ENCODE results near the gene AP5Z1. TPM values are rescaled to one million over a fixed set of nuclear protein-coding genes. Genes with fewer than 3 reads are reported as not detected.

Gene AP5Z1
- total and polyA plus RNA-seq, 2 of the 4 experiments (the other 2 are of a cell fraction): 9.7 to 38.7 TPM

GRCh38 chr7:4797858-4798705 lies 22.7 kb downstream of the AP5Z1 start:
- H2AFZ ChIP-seq (replicated peaks; ENCODE audit: low read length, poor library complexity): peak overlapping the region; percentile 65
- TF ChIP-seq CHD1 (IDR thresholded peaks at IDR 0.05; ENCODE audit: low read depth, low read length) (no peak), RCOR1 (IDR thresholded peaks at IDR 0.05; ENCODE audit: insufficient replicate concordance, low read length) (no peak), MXI1 (IDR thresholded peaks at IDR 0.05; ENCODE audit: borderline replicate concordance, low read depth, low read length) (no peak), CEBPB (IDR thresholded peaks at IDR 0.05; ENCODE audit: low read depth, low read length) (no peak), SMC3 (IDR thresholded peaks at IDR 0.05; ENCODE audit: low read depth, low read length) (peak; percentile 78), FOS (IDR thresholded peaks at IDR 0.05; ENCODE audit: low read depth, low read length) (no peak), BHLHE40 (IDR thresholded peaks at IDR 0.05; ENCODE audit: low read depth, low read length) (no peak), CTCF (conservative IDR thresholded peaks at IDR 0.05; ENCODE audit: low read depth, low read length) (peak; percentile 91), MAZ (IDR thresholded peaks at IDR 0.05; ENCODE audit: borderline replicate concordance, low read depth, low read length) (no peak), NFE2L2 (IDR thresholded peaks at IDR 0.05; ENCODE audit: low read depth, low read length) (no peak), POLR2A (IDR thresholded peaks at IDR 0.05; ENCODE audit: low read depth, low read length) (no peak), RAD21 (IDR thresholded peaks at IDR 0.05; ENCODE audit: low read length) (peak; percentile 72)
- TF ChIP-seq, protein P1, sequence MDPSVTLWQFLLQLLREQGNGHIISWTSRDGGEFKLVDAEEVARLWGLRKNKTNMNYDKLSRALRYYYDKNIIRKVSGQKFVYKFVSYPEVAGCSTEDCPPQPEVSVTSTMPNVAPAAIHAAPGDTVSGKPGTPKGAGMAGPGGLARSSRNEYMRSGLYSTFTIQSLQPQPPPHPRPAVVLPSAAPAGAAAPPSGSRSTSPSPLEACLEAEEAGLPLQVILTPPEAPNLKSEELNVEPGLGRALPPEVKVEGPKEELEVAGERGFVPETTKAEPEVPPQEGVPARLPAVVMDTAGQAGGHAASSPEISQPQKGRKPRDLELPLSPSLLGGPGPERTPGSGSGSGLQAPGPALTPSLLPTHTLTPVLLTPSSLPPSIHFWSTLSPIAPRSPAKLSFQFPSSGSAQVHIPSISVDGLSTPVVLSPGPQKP (IDR thresholded peaks at IDR 0.05; ENCODE audit: borderline replicate concordance, low read depth, low read length): no peak
- TF ChIP-seq, protein P2, sequence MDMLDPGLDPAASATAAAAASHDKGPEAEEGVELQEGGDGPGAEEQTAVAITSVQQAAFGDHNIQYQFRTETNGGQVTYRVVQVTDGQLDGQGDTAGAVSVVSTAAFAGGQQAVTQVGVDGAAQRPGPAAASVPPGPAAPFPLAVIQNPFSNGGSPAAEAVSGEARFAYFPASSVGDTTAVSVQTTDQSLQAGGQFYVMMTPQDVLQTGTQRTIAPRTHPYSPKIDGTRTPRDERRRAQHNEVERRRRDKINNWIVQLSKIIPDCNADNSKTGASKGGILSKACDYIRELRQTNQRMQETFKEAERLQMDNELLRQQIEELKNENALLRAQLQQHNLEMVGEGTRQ (IDR thresholded peaks at IDR 0.05; ENCODE audit: low read depth, low read length): no peak

More at GRCh38 chr7:4797858-4798705, 22.7 kb downstream of the AP5Z1 start:
- Histone ChIP-seq H2BK5ac (ENCODE audit: low read depth, low read length, poor library complexity, severe bottlenecking) (no peak overlapping the region), H3K79me1 (ENCODE audit: low read depth in 1 of 2, low read length in 2 of 2) (no peaks in the 10 kb centered on the region), H3K36me3 (ENCODE audit: control insufficient read depth, insufficient read depth, low read length) (no peaks in the 10 kb centered on the region), H3K9me3 (ENCODE audit: control insufficient read depth, insufficient read depth, low read length) (no peaks in the 10 kb centered on the region), H4K91ac (ENCODE audit: insufficient read depth, low read depth, low read length) (no peak overlapping the region), H3K4ac (ENCODE audit: low read depth, low read length) (no peak overlapping the region), H3K23ac (ENCODE audit: low read depth, low read length) (no peak overlapping the region), H3K9ac (ENCODE audit: low read depth, low read length) (no peak overlapping the region), H3K9me1 (ENCODE audit: insufficient read depth, low read length) (0 out of 2 replicates have a peak, but pooled peaks cover 3% of the 10 kb centered on the region), H2AK5ac (ENCODE audit: low read depth, low read length) (no peak overlapping the region), H3K27ac (ENCODE audit: insufficient read depth, low read length) (no peak overlapping the region), H2BK20ac (ENCODE audit: low read depth, low read length) (no peak overlapping the region), H4K20me1 (ENCODE audit: insufficient read depth, low read length) (no peaks in the 10 kb centered on the region), H4K8ac (ENCODE audit: low read depth in 2 of 2, low read length in 2 of 2) (no peak overlapping the region), H3K4me3 (ENCODE audit: insufficient read depth, low read depth, low read length) (no peak overlapping the region), H3K27me3 (ENCODE audit: control insufficient read depth, insufficient read depth, low read length) (no peaks in the 10 kb centered on the region), H2AK9ac (replicated peaks; ENCODE audit: low read depth, low read length, poor library complexity) (peak overlapping the region; percentile 61), H3K18ac (ENCODE audit: low read depth, low read length) (no peak overlapping the region), H2BK120ac (ENCODE audit: low read depth, low read length) (no peak overlapping the region), H4K5ac (ENCODE audit: low read depth, low read length) (no peak overlapping the region), H2BK15ac (ENCODE audit: low read depth, low read length) (no peak overlapping the region), H3K56ac (ENCODE audit: extremely low read depth, insufficient read depth, low read length) (no peak overlapping the region), H3K4me2 (ENCODE audit: low read depth, low read length) (no peak overlapping the region), H3K14ac (replicated peaks; ENCODE audit: low read depth, low read length) (no peak overlapping the region), H3K4me1 (ENCODE audit: control insufficient read depth, insufficient read depth, low read length) (no peaks in the 10 kb centered on the region)
- BruUV-seq (replicated peaks): no TSS peak
- ATAC-seq (ENCODE audit: low read depth): peak; percentile 90
- in situ Hi-C loops (cut with MboI; ENCODE audit: low sequenced_read_pairs): loop anchor here (5.0 kb wide), 1 partner anchor 289 kb away; no protein-coding TSS in a partner anchor
- ChIA-PET CTCF (interaction anchor here (0.5 to 1.1 kb wide), 4 partner anchors 8 to 1199 kb away, joined by 3 read pairs; no protein-coding TSS in a partner anchor), POLR2A (ENCODE audit: unreplicated experiment) (no interaction called here)
- dilution Hi-C loops (cut with HindIII; ENCODE audit: low sequenced_read_pairs, unreplicated experiment): no loop called here
- DNase-seq: peak; percentile 18
- 30% methylated on average over 17 of the region's 37 CpGs; no CpG with 5 or more reads in 1 of the 2 experiments for WGBS, 2 experiments (ENCODE audit: extremely low coverage in 2 of 2, insufficient read length in 1 of 2)
- intact Hi-C loops (cut with micrococcal nuclease): loop anchor here (1.0 to 5.0 kb wide), 3 partner anchors 85 to 394 kb away; partner anchors contain the start of genes RADIL and WIPI2
